ENCODE results near the gene PDCD1LG2. TPM values are rescaled to one million over a fixed set of nuclear protein-coding genes. Genes with fewer than 3 reads are reported as not detected.
"Not testable (repeated sequence)": the region's sequence is repeated elsewhere in the genome, so short reads cannot be mapped to it uniquely, and the experiment has no call there.

The PDCD1LG2 gene
- total and polyA plus RNA-seq, 2 experiments from 2014 or later: not detected

DNA sequence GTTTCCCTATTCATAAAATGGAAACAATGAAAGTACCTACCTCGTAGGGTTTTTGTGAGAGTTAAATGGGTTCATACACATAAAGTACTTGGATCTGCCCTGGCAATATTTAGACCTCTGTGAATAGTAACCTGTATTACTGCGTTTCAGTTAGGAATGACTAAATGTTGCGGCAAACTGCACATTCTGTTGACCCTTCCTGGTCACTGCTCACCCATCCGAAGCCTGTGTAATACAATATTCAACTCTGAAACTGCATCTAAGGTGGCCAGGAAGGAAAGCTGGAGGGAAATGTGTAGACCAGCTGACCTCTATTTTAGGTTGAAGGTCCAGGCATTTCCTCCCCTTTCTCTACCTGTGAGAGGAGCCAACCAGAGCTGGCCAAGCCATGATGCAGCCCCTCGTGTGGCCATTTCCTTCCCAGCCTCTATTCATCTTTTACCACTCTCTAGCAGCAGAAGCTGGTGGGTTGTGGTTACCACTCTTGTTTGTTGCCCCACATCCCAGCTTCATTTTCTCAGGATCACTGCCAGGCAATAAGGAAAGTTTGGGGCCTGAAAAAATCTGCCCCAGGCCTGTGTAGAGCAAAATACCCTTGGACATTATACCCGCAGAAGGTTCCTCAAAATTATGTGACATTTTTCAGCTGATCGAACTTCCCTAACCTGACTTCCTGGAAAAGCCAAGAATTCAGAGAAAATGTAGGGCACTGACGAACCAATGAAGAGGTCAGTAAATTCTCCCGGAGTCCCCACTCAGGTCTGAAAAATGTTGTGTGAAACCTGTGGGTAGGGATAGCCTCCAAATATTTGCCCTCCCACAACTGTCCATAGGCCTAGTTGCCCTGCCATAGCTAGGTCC, 20.5 kb upstream of the PDCD1LG2 start:
- TF ChIP-seq CTCF (IDR thresholded peaks at IDR 0.05; ENCODE audit: poor library complexity) (no peak), EZH2phosphoT487 (IDR thresholded peaks at IDR 0.05; ENCODE audit: low read depth, severe bottlenecking, unreplicated experiment) (no peak), EZH2 (IDR thresholded peaks at IDR 0.05; ENCODE audit: borderline replicate concordance) (no peak)
- WGBS (ENCODE audit: low lambda C conversion rate, missing lambda C conversion rate): 88% methylated on average over 9 of the region's 9 CpGs
- no peak overlapping the region for H3K27ac ChIP-seq
- no peaks in the 10 kb centered on the region for H3K4me1 ChIP-seq (ENCODE audit: insufficient read depth)
- no peaks in the 10 kb centered on the region for H3K36me3 ChIP-seq (replicated peaks; ENCODE audit: insufficient read depth, low read depth)
- H3K79me2 ChIP-seq: no peaks in the 10 kb centered on the region
- no peak overlapping the region for H3K4me2 ChIP-seq
- no peaks in the 10 kb centered on the region for H3K9me2 ChIP-seq (replicated peaks; ENCODE audit: insufficient read depth)
- DNase-seq (ENCODE audit: low spot score): no peak
- H2AFZ ChIP-seq: no peak overlapping the region
- no peaks in the 10 kb centered on the region for H3K9me3 ChIP-seq (ENCODE audit: low read depth)
- no peaks in the 10 kb centered on the region for H3K27me3 ChIP-seq
- no peaks in the 10 kb centered on the region for H4K20me1 ChIP-seq (ENCODE audit: insufficient read depth, poor library complexity, severe bottlenecking)
- no peak overlapping the region for H3K4me3 ChIP-seq

GRCh38 chr9:5492965-5493678, 17.2 kb upstream of the PDCD1LG2 start:
- no peaks in the 10 kb centered on the region for H3K4me1 ChIP-seq (ENCODE audit: insufficient read depth)
- H3K27me3 ChIP-seq: no peaks in the 10 kb centered on the region
- H3K9me3 ChIP-seq (ENCODE audit: low read depth): no peaks in the 10 kb centered on the region
- H3K9me2 ChIP-seq (replicated peaks; ENCODE audit: insufficient read depth): no peaks in the 10 kb centered on the region
- no peak overlapping the region for H3K27ac ChIP-seq
- H3K4me2 ChIP-seq: no peak overlapping the region
- no peak overlapping the region for H3K4me3 ChIP-seq
- H3K36me3 ChIP-seq (replicated peaks; ENCODE audit: insufficient read depth, low read depth): no peaks in the 10 kb centered on the region
- no peak overlapping the region for H2AFZ ChIP-seq
- H3K79me2 ChIP-seq: no peaks in the 10 kb centered on the region
- no peaks in the 10 kb centered on the region for H4K20me1 ChIP-seq (ENCODE audit: insufficient read depth, poor library complexity, severe bottlenecking)
- TF ChIP-seq EZH2phosphoT487 (IDR thresholded peaks at IDR 0.05; ENCODE audit: low read depth, severe bottlenecking, unreplicated experiment) (no peak), EZH2 (IDR thresholded peaks at IDR 0.05; ENCODE audit: borderline replicate concordance) (no peak), CTCF (IDR thresholded peaks at IDR 0.05; ENCODE audit: poor library complexity) (no peak)
- 92% methylated on average over 1 of the region's 1 CpG for WGBS (ENCODE audit: low lambda C conversion rate, missing lambda C conversion rate)
- no peak for DNase-seq (ENCODE audit: low spot score)

- H3K27me3 ChIP-seq: no peaks in the 10 kb centered on the region
- no peaks in the 10 kb centered on the region for H3K9me2 ChIP-seq (replicated peaks; ENCODE audit: insufficient read depth)
- H3K79me2 ChIP-seq: no peaks in the 10 kb centered on the region
- TF ChIP-seq EZH2phosphoT487 (IDR thresholded peaks at IDR 0.05; ENCODE audit: low read depth, severe bottlenecking, unreplicated experiment) (no peak), EZH2 (IDR thresholded peaks at IDR 0.05; ENCODE audit: borderline replicate concordance) (no peak), CTCF (IDR thresholded peaks at IDR 0.05; ENCODE audit: poor library complexity) (no peak)
- no peak overlapping the region for H2AFZ ChIP-seq
- no peak overlapping the region for H3K4me2 ChIP-seq
- no peaks in the 10 kb centered on the region for H3K4me1 ChIP-seq (ENCODE audit: insufficient read depth)
- 87% methylated on average over 8 of the region's 8 CpGs for WGBS (ENCODE audit: low lambda C conversion rate, missing lambda C conversion rate)
- no peak overlapping the region for H3K4me3 ChIP-seq
- H3K9me3 ChIP-seq (ENCODE audit: low read depth): no peaks in the 10 kb centered on the region
- no peak overlapping the region for H3K27ac ChIP-seq
- no peaks in the 10 kb centered on the region for H3K36me3 ChIP-seq (replicated peaks; ENCODE audit: insufficient read depth, low read depth)
- H4K20me1 ChIP-seq (ENCODE audit: insufficient read depth, poor library complexity, severe bottlenecking): no peaks in the 10 kb centered on the region
- DNase-seq (ENCODE audit: low spot score): no peak
These were observed 16.4 kb upstream of the PDCD1LG2 start for GRCh38 chr9:5493679-5494511.

- DNase-seq (ENCODE audit: low spot score); H3K79me2 ChIP-seq; H3K9me2 ChIP-seq (replicated peaks; ENCODE audit: insufficient read depth); H3K4me2 ChIP-seq; H2AFZ ChIP-seq; H3K27me3 ChIP-seq; H3K4me3 ChIP-seq; H3K36me3 ChIP-seq (replicated peaks; ENCODE audit: insufficient read depth, low read depth); H3K4me1 ChIP-seq (ENCODE audit: insufficient read depth); H4K20me1 ChIP-seq (ENCODE audit: insufficient read depth, poor library complexity, severe bottlenecking); H3K27ac ChIP-seq; H3K9me3 ChIP-seq (ENCODE audit: low read depth): not testable (repeated sequence)
- WGBS (ENCODE audit: low lambda C conversion rate, missing lambda C conversion rate): 90% methylated on average over 3 of the region's 3 CpGs
These were observed 15.6 kb upstream of the PDCD1LG2 start for GRCh38 chr9:5494765-5495164.

All from hepatocyte (in vitro differentiated cells).